Endometrial microvascular endothelial cells (primary cell): ENCODE results near the gene DCP2. TPM values are rescaled to one million over a fixed set of nuclear protein-coding genes. Genes with fewer than 3 reads are reported as not detected.

Experiments
- in situ Hi-C: cut with HindIII; loops from 2 replicates; pipeline ENCODE4 v1.10.0; 2017; ENCODE audit warnings: low sequenced_read_pairs, low pct_unique_long_range_greater_than_20kb; ENCODE audit errors: inconsistent ontology term
- total RNA-seq: library from RNA; depleted of rRNA; stranded (reverse); fragments of >200 nt; gene quantifications from one replicate; pipeline ENCODE4 v1.2.3, GENCODE V29; 2015; ENCODE audit errors: inconsistent ontology term

Gene DCP2
- total RNA-seq, 1 donor from 2014 or later = 22.3 TPM

- in situ Hi-C loops = no loop called here
Measured at GRCh38 chr5:113038714-113039113, 62.1 kb downstream of the DCP2 start.

- in situ Hi-C loops = no loop called here
Measured at GRCh38 chr5:113039229-113039933, 62.8 kb downstream of the DCP2 start.

GRCh38 chr5:113039934-113040285, 63.3 kb downstream of the DCP2 start:
- in situ Hi-C loops = loop anchor here (10.0 kb wide), 1 partner anchor 475 kb away; the partner anchor contains the start of gene YTHDC2

- in situ Hi-C loops = loop anchor here (10.0 kb wide), 1 partner anchor 474 kb away; the partner anchor contains the start of gene YTHDC2
Measured at GRCh38 chr5:113040672-113041260, 64.2 kb downstream of the DCP2 start.

- in situ Hi-C loops = loop anchor here (10.0 kb wide), 1 partner anchor 472 kb away; the partner anchor contains the start of gene YTHDC2
Measured at GRCh38 chr5:113042491-113043243, 66.1 kb downstream of the DCP2 start.

- in situ Hi-C loops = loop anchor here (10.0 kb wide), 1 partner anchor 471 kb away; the partner anchor contains the start of gene YTHDC2
Measured at GRCh38 chr5:113043491-113043931, 66.9 kb downstream of the DCP2 start.

GRCh38 chr5:113044776-113045465, 68.3 kb downstream of the DCP2 start:
- in situ Hi-C loops = loop anchor here (10.0 kb wide), 1 partner anchor 470 kb away; the partner anchor contains the start of gene YTHDC2

GRCh38 chr5:113047234-113047633, 70.6 kb downstream of the DCP2 start:
- in situ Hi-C loops = loop anchor here (10.0 kb wide), 1 partner anchor 468 kb away; the partner anchor contains the start of gene YTHDC2

GRCh38 chr5:113047733-113048652, 71.4 kb downstream of the DCP2 start:
- in situ Hi-C loops = loop anchor here (10.0 kb wide), 1 partner anchor 467 kb away; the partner anchor contains the start of gene YTHDC2

- in situ Hi-C loops = loop anchor here (10.0 kb wide), 1 partner anchor 466 kb away; the partner anchor contains the start of gene YTHDC2
Measured at GRCh38 chr5:113048931-113049330, 72.3 kb downstream of the DCP2 start.

- in situ Hi-C loops = no loop called here
Measured at GRCh38 chr5:113050721-113051382, 74.3 kb downstream of the DCP2 start.

- in situ Hi-C loops = no loop called here
Measured at GRCh38 chr5:113052041-113052795, 75.6 kb downstream of the DCP2 start.

GRCh38 chr5:113053511-113053995, 77.0 kb downstream of the DCP2 start:
- in situ Hi-C loops = no loop called here

GRCh38 chr5:113054899-113055298, 78.3 kb downstream of the DCP2 start:
- in situ Hi-C loops = no loop called here

- in situ Hi-C loops = no loop called here
Measured at GRCh38 chr5:113056988-113057387, 80.4 kb downstream of the DCP2 start.

GRCh38 chr5:113057557-113057984, 81.0 kb downstream of the DCP2 start:
- in situ Hi-C loops = no loop called here
